Measurements from ENCODE around the gene SARS1.

The SARS1 gene

GRCh38 chr1:109259674-109260557 is 46.2 kb downstream of the SARS1 start:
- Histone ChIP-seq H3K4me1 (peaks cover 2% of the 10 kb centered on the region), H3K4me3 (no peak overlapping the region), H3K27me3 (ENCODE audit: low read depth) (no peaks in the 10 kb centered on the region), H3K9me3 (no peaks in the 10 kb centered on the region), H3K36me3 (replicated peaks) (peaks cover 10% of the 10 kb centered on the region)
- in situ Hi-C loops (cut with MboI; ENCODE audit: low sequenced_read_pairs) = loop anchor here (10.0 kb wide), 1 partner anchor 275 kb away; the partner anchor contains the start of gene GPR61
- no peak for DNase-seq (ENCODE audit: low spot score in 2 of 2)

DNA sequence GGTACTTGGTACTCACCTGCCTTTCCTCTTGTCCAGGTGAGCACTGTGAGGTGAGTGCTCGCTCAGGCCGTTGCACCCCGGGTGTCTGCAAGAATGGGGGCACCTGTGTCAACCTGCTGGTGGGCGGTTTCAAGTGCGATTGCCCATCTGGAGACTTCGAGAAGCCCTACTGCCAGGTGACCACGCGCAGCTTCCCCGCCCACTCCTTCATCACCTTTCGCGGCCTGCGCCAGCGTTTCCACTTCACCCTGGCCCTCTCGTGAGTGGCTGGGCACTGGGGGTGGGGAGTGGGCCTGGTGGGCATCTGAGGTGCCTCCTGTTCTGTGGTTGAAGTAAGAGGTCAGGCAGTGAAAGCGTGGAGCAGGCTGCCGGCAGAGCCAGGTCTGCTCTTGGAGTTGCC is 47.3 kb downstream of the SARS1 start:
- no peaks in the 10 kb centered on the region for H3K4me1 ChIP-seq
- H3K36me3 ChIP-seq (replicated peaks) = peaks cover 11% of the 10 kb centered on the region
- no peaks in the 10 kb centered on the region for H3K27me3 ChIP-seq (ENCODE audit: low read depth)
- no peak overlapping the region for H3K4me3 ChIP-seq
- in situ Hi-C loops (cut with MboI; ENCODE audit: low sequenced_read_pairs) = loop anchor here (10.0 kb wide), 1 partner anchor 274 kb away; the partner anchor contains the start of gene GPR61
- no peak for DNase-seq (ENCODE audit: low spot score in 2 of 2)
- H3K9me3 ChIP-seq = no peaks in the 10 kb centered on the region

GRCh38 chr1:109261578-109261977 is 47.9 kb downstream of the SARS1 start:
- Histone ChIP-seq H3K27me3 (ENCODE audit: low read depth) (no peaks in the 10 kb centered on the region), H3K4me3 (no peak overlapping the region), H3K9me3 (no peaks in the 10 kb centered on the region), H3K4me1 (no peaks in the 10 kb centered on the region), H3K36me3 (replicated peaks) (peaks cover 11% of the 10 kb centered on the region)
- in situ Hi-C loops (cut with MboI; ENCODE audit: low sequenced_read_pairs) = loop anchor here (10.0 kb wide), 1 partner anchor 273 kb away; the partner anchor contains the start of gene GPR61
- no peak for DNase-seq (ENCODE audit: low spot score in 2 of 2)

GRCh38 chr1:109262231-109263055 is 48.7 kb downstream of the SARS1 start:
- no peaks in the 10 kb centered on the region for H3K27me3 ChIP-seq (ENCODE audit: low read depth)
- in situ Hi-C loops (cut with MboI; ENCODE audit: low sequenced_read_pairs) = loop anchor here (10.0 kb wide), 1 partner anchor 272 kb away; the partner anchor contains the start of gene GPR61
- H3K4me1 ChIP-seq = no peaks in the 10 kb centered on the region
- H3K36me3 ChIP-seq (replicated peaks) = peaks cover 11% of the 10 kb centered on the region
- H3K4me3 ChIP-seq = no peak overlapping the region
- DNase-seq (ENCODE audit: low spot score in 2 of 2) = no peak
- no peaks in the 10 kb centered on the region for H3K9me3 ChIP-seq

GRCh38 chr1:109263234-109263596 is 49.5 kb downstream of the SARS1 start:
- Histone ChIP-seq H3K4me1 (no peaks in the 10 kb centered on the region), H3K4me3 (no peak overlapping the region), H3K36me3 (replicated peaks) (peaks cover 16% of the 10 kb centered on the region), H3K9me3 (no peaks in the 10 kb centered on the region), H3K27me3 (ENCODE audit: low read depth) (no peaks in the 10 kb centered on the region)
- in situ Hi-C loops (cut with MboI; ENCODE audit: low sequenced_read_pairs) = loop anchor here (10.0 kb wide), 1 partner anchor 272 kb away; the partner anchor contains the start of gene GPR61
- no peak for DNase-seq (ENCODE audit: low spot score in 2 of 2)

- Histone ChIP-seq H3K36me3 (replicated peaks) (peaks cover 17% of the 10 kb centered on the region), H3K27me3 (ENCODE audit: low read depth) (no peaks in the 10 kb centered on the region), H3K9me3 (no peaks in the 10 kb centered on the region), H3K4me3 (no peak overlapping the region), H3K4me1 (no peaks in the 10 kb centered on the region)
- in situ Hi-C loops (cut with MboI; ENCODE audit: low sequenced_read_pairs) = loop anchor here (10.0 kb wide), 1 partner anchor 271 kb away; the partner anchor contains the start of gene GPR61
- DNase-seq (ENCODE audit: low spot score in 2 of 2) = peak; percentile 60 to 91
Measured at GRCh38 chr1:109263597-109264378, 50.1 kb downstream of the SARS1 start.

DNA sequence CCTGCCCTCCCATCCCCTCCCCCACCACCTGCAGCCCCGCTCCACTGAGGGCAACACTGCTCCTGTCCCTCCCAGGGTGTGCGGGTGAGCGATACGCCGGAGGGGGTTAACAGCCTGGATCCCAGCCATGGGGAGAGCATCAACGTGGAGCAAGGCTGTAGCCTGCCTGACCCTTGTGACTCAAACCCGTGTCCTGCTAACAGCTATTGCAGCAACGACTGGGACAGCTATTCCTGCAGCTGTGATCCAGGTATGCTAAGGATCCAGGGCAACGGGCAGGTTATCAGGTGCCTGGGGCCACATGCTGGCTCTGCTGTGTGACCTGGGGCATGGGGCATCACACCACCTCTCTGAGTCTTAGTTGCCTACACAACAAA is 50.6 kb downstream of the SARS1 start:
- in situ Hi-C loops (cut with MboI; ENCODE audit: low sequenced_read_pairs) = loop anchor here (10.0 kb wide), 1 partner anchor 270 kb away; the partner anchor contains the start of gene GPR61

GRCh38 chr1:109265016-109265415 is 51.3 kb downstream of the SARS1 start:
- H3K27me3 ChIP-seq (ENCODE audit: low read depth) = no peaks in the 10 kb centered on the region
- DNase-seq (ENCODE audit: low spot score in 2 of 2) = no peak
- peaks cover 20% of the 10 kb centered on the region for H3K36me3 ChIP-seq (replicated peaks)
- in situ Hi-C loops (cut with MboI; ENCODE audit: low sequenced_read_pairs) = loop anchor here (5.0 to 10.0 kb wide), 2 partner anchors 137 to 270 kb away; partner anchors contain the start of gene GPR61
- H3K4me1 ChIP-seq = no peaks in the 10 kb centered on the region
- no peak overlapping the region for H3K4me3 ChIP-seq
- no peaks in the 10 kb centered on the region for H3K9me3 ChIP-seq

More for the DNA sequence above, 50.6 kb downstream of the SARS1 start:
- Histone ChIP-seq H3K4me3 (no peak overlapping the region), H3K36me3 (replicated peaks) (peaks cover 16% of the 10 kb centered on the region), H3K4me1 (no peaks in the 10 kb centered on the region), H3K27me3 (ENCODE audit: low read depth) (no peaks in the 10 kb centered on the region), H3K9me3 (no peaks in the 10 kb centered on the region)
- no peak for DNase-seq (ENCODE audit: low spot score in 2 of 2)

GRCh38 chr1:109265741-109266330 is 52.1 kb downstream of the SARS1 start:
- Histone ChIP-seq H3K36me3 (replicated peaks) (peaks cover 20% of the 10 kb centered on the region), H3K4me3 (no peak overlapping the region), H3K4me1 (no peaks in the 10 kb centered on the region), H3K27me3 (ENCODE audit: low read depth) (no peaks in the 10 kb centered on the region), H3K9me3 (no peaks in the 10 kb centered on the region)
- in situ Hi-C loops (cut with MboI; ENCODE audit: low sequenced_read_pairs) = loop anchor here (5.0 to 10.0 kb wide), 2 partner anchors 136 to 269 kb away; partner anchors contain the start of gene GPR61
- DNase-seq (ENCODE audit: low spot score in 2 of 2) = no peak

DNA sequence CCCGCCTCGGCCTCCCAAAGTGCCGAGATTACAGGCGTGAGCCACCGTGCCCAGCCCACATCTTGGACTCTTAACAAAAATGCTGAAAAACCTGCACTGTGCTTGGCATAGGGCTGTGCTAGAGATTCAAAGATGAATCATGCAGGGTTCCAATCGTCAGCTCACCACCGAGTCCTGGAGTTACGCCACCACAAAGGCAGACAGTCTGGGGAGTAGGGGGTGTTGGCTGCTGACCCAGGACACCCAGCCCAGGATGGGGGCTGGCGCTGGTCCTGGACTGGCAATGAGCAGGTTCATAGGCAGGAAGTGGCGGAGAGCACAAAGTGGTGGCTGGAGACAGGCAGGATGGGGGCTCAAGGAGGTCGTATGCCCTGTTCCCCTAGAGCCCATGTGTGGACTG is 53.2 kb downstream of the SARS1 start:
- peaks cover 23% of the 10 kb centered on the region for H3K36me3 ChIP-seq (replicated peaks)
- H3K4me1 ChIP-seq = no peaks in the 10 kb centered on the region
- no peaks in the 10 kb centered on the region for H3K27me3 ChIP-seq (ENCODE audit: low read depth)
- H3K9me3 ChIP-seq = no peaks in the 10 kb centered on the region
- in situ Hi-C loops (cut with MboI; ENCODE audit: low sequenced_read_pairs) = loop anchor here (5.0 to 10.0 kb wide), 2 partner anchors 135 to 268 kb away; partner anchors contain the start of gene GPR61
- DNase-seq (ENCODE audit: low spot score in 2 of 2) = no peak
- no peak overlapping the region for H3K4me3 ChIP-seq

DNA sequence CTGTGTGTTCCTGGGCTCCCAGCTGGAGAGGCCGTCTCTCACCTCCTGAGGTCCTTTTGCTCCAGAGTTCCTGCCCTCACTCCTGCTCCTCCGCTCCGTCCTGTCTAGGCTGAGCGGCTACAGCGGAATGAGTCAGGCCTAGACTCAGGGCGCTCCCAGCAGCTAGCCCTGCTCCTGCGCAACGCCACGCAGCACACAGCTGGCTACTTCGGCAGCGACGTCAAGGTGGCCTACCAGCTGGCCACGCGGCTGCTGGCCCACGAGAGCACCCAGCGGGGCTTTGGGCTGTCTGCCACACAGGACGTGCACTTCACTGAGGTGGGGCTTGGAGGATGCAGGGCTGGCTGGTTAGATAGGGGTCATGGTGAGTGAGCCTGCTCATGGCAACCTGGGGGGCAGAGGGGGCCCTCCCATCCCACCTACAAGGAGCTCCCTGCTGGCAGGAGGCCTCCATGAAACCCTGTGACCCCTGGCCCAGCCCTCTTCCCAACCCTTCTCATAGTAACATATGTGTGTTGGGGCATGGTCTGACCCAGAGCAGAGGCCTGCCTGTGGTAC is 54.1 kb downstream of the SARS1 start:
- no peak for DNase-seq (ENCODE audit: low spot score in 2 of 2)
- Histone ChIP-seq H3K4me1 (no peaks in the 10 kb centered on the region), H3K36me3 (replicated peaks) (peaks cover 30% of the 10 kb centered on the region), H3K27me3 (ENCODE audit: low read depth) (no peaks in the 10 kb centered on the region), H3K4me3 (no peak overlapping the region), H3K9me3 (no peaks in the 10 kb centered on the region)
- in situ Hi-C loops (cut with MboI; ENCODE audit: low sequenced_read_pairs) = loop anchor here (5.0 to 10.0 kb wide), 2 partner anchors 134 to 267 kb away; partner anchors contain the start of gene GPR61

GRCh38 chr1:109268431-109269211 is 54.9 kb downstream of the SARS1 start:
- no peaks in the 10 kb centered on the region for H3K9me3 ChIP-seq
- H3K36me3 ChIP-seq (replicated peaks) = peaks cover 33% of the 10 kb centered on the region
- H3K4me3 ChIP-seq = no peak overlapping the region
- H3K27me3 ChIP-seq (ENCODE audit: low read depth) = no peaks in the 10 kb centered on the region
- DNase-seq (ENCODE audit: low spot score in 2 of 2) = peak in 1 of 2 experiments; percentile 0
- in situ Hi-C loops (cut with MboI; ENCODE audit: low sequenced_read_pairs) = loop anchor here (5.0 to 10.0 kb wide), 2 partner anchors 134 to 266 kb away; partner anchors contain the start of gene GPR61
- no peaks in the 10 kb centered on the region for H3K4me1 ChIP-seq
